Measurements from ENCODE around the gene CORO2B.
A peak's percentile ranks its signal among the peaks of the same experiment; 100 is the strongest.

- TF ChIP-seq CTCF (conservative IDR thresholded peaks at IDR 0.05; ENCODE audit: low read depth in 2 of 2) (peak; percentile 80 to 91), EZH2phosphoT487 (IDR thresholded peaks at IDR 0.05; ENCODE audit: unreplicated experiment) (no peak), EZH2 (IDR thresholded peaks at IDR 0.05; ENCODE audit: low read depth, unreplicated experiment) (no peak), POLR2AphosphoS5 (IDR thresholded peaks at IDR 0.05; ENCODE audit: low read depth) (peak; percentile 27; the same call in 1 of the 2 replicates), REST (IDR thresholded peaks at IDR 0.05; ENCODE audit: unreplicated experiment) (no peak), ZNF331 (CRISPR knock-in tag; IDR thresholded peaks at IDR 0.05; ENCODE audit: low read depth) (no peak), ZNF462 (CRISPR knock-in tag; IDR thresholded peaks at IDR 0.05) (no peak), JUNB (IDR thresholded peaks at IDR 0.05; ENCODE audit: unreplicated experiment) (no peak), STAT1 (IDR thresholded peaks at IDR 0.05; ENCODE audit: unreplicated experiment) (no peak), CREB1 (CRISPR knock-in tag; IDR thresholded peaks at IDR 0.05; ENCODE audit: low read depth) (peak; percentile 32; the same call in 1 of the 2 replicates), ETS1 (IDR thresholded peaks at IDR 0.05) (peak; percentile 55), ZNF114 (CRISPR knock-in tag; IDR thresholded peaks at IDR 0.05) (no peak), NANOG (IDR thresholded peaks at IDR 0.05; ENCODE audit: borderline replicate concordance) (no peak)
Observed at GRCh38 chr15:68559345-68560310, 19.2 kb upstream of the CORO2B start.

All from GM23338 (cell line).